ENCODE data around the gene LHFPL2. TPM values are rescaled to one million over a fixed set of nuclear protein-coding genes. Genes with fewer than 3 reads are reported as not detected.
A peak's percentile ranks its signal among the peaks of the same experiment; 100 is the strongest.

The LHFPL2 gene
- total and polyA plus RNA-seq, 2 donors, result 19.2 to 146 TPM

- WGBS, result 38% methylated on average over 2 of the region's 2 CpGs
- no peak overlapping the region for H3K4me3 ChIP-seq (ENCODE audit: low read depth, low read length)
- H3K27ac ChIP-seq (ENCODE audit: low read depth), result no peak overlapping the region
- no peaks in the 10 kb centered on the region for H3K36me3 ChIP-seq (ENCODE audit: insufficient read depth)
- H3K4me1 ChIP-seq (ENCODE audit: insufficient read depth), result peaks cover 7% of the 10 kb centered on the region
- no peak for DNase-seq (ENCODE audit: extremely low spot score)
Measured at GRCh38 chr5:78506261-78507024, 142.1 kb downstream of the LHFPL2 start.

DNA sequence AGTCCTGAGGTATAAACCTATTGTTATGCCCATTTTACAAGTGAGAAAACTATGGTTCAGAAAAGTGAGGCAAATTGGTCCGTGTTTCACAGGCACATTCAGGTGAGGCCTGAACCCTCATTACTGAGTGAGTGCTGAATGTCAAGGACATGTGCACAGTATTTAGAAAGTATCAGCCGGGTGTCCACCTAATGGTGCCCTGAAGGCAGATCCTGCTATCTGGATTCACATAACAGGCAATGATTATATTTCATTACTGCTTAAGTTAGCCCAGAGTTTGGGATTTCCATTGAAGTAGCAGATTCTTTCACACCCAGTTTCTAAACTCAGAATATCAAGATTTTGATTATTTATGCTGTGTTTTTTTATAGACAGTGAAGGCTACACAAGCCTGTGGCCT, 142.7 kb downstream of the LHFPL2 start:
- Histone ChIP-seq H3K36me3 (ENCODE audit: insufficient read depth) (no peaks in the 10 kb centered on the region), H3K27ac (ENCODE audit: low read depth) (peak overlapping the region; percentile 74), H3K4me3 (ENCODE audit: low read depth, low read length) (no peak overlapping the region), H3K4me1 (ENCODE audit: insufficient read depth) (peaks cover 7% of the 10 kb centered on the region)
- WGBS, result 63% methylated on average over 2 of the region's 2 CpGs
- DNase-seq (ENCODE audit: extremely low spot score), result no peak

DNA sequence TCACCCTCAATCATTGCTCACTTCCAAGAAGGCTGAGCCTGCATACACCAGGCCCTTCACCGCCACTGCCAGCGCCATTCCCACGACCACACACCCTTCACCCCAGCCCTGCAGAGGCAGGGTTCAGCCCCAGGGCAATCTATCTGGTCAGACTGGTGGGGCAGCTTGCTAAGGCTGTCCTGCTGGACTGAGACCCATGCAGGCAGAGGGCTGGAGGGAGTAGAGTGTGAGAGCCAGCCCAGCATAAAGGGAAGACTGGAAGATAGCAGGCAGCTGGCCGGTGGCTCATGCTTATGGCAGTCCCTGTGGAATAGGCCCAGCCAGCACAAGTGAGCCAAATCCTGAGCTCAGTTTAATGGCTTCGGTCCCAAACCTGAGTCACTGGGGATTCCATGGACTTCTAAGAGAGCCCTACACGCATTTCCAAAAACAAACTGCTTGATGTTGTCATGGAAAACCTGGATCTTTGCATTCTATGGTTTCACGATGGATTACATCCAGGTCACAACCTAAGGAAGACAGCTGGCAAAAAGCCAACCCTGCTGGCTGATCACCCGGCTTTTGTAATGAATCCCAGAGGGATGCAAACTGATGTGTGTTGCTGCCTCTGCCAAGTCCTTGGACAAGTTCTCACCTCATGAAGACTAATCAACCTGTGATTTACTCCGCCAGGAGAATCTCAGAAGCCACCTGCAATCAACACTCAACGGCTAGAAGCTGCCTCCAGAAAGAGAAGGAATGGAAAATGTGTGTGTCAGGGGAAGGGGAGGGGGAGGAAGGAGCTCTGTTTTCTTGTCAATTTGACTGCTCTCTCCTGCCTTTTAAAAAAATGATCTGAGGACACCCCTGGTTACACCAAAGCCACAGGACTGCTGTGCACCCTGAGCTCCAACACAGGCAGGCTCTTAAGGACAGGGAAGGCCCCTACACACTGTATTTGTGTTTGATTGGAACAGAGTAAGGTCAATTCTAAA, 143.6 kb downstream of the LHFPL2 start:
- H3K4me3 ChIP-seq (ENCODE audit: low read depth, low read length), result no peak overlapping the region
- peaks cover 9% of the 10 kb centered on the region for H3K4me1 ChIP-seq (ENCODE audit: insufficient read depth)
- no peaks in the 10 kb centered on the region for H3K36me3 ChIP-seq (ENCODE audit: insufficient read depth)
- 15% methylated on average over 10 of the region's 10 CpGs for WGBS
- peak overlapping the region; percentile 83 for H3K27ac ChIP-seq (ENCODE audit: low read depth)
- DNase-seq (ENCODE audit: extremely low spot score), result peak; percentile 70

DNA sequence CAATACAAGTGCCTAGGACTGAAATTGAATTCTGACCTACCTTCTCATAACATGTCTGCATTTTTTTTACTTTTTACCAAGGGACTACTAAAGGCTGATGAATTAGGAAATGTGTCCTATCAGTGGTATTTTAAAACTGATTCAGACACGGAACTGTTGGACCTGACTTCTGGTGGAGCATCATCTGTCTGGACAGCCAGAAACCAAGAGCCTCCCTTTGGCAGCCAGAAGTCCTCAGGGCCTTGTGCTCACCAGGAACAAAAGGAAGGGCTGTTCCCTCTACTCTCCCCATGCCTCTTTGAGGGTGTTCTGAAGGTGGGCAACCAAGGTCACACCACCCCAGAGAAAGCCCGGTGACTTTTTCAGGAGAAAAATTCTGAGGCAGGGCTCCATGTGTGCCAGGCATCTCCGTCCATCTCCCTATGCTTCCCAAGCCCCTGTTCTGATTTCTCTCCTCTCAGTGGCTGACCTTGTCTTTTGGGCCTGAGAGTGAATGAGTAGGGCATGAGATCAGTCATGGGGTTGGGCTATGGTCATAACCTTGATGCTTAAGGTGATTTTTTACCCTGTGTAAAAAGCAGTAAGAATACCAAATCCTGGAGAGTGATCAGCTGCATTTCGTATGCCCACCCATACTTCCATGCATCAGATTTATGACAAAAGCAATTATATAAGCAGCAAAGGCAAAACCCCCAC, 144.5 kb downstream of the LHFPL2 start:
- H3K27ac ChIP-seq (ENCODE audit: low read depth), result peak overlapping the region; percentile 46
- H3K36me3 ChIP-seq (ENCODE audit: insufficient read depth), result no peaks in the 10 kb centered on the region
- no peak overlapping the region for H3K4me3 ChIP-seq (ENCODE audit: low read depth, low read length)
- no peak for DNase-seq (ENCODE audit: extremely low spot score)
- 63% methylated on average over 4 of the region's 4 CpGs for WGBS
- peaks cover 9% of the 10 kb centered on the region for H3K4me1 ChIP-seq (ENCODE audit: insufficient read depth)

DNA sequence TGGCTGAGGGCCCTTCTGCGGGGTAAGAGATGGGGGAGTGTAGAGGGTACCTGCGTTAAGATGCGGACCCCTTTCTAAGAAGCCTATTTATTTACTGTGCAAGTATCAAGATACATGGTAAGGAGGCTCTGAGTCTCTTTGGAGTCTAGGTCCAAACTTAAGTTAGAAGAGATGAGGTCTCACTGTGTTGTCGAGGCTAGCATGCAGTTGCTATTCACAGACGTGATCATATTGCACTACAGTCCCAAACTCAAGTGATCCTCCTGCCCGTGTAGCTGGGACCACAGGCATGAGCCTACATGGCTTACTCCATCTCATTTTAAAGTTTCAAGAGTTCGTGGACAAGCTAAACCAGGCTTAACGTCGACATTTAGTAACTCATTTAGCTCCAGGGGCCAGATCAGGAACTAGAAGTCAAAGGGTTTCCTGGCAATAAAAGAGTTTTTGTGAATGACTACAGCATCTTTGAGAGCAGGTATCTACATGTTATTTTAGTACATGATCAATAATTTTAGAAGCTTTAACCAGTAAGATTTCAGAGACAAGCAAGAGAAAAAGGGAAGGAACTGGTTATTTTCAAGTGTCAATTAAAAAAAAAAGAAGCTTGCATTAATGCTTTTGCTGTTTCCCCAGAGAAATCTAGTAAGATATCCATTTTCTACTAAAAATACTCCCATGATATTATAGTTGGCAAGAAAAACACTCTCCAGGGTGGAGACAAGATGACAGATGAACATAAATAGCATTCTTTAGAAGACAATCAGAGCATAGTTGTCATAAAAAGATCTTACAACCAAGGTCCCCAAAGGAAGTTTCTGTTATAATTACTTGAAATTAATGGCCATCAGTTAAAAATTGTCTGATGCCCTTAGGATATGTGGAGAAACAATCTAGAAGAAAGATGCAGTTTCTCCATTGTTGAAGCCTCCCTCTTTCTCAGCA, 146.9 kb downstream of the LHFPL2 start:
- H3K4me1 ChIP-seq (ENCODE audit: insufficient read depth), result peaks cover 9% of the 10 kb centered on the region
- no peak overlapping the region for H3K4me3 ChIP-seq (ENCODE audit: low read depth, low read length)
- 53% methylated on average over 9 of the region's 9 CpGs for WGBS
- DNase-seq (ENCODE audit: extremely low spot score), result no peak
- H3K36me3 ChIP-seq (ENCODE audit: insufficient read depth), result no peaks in the 10 kb centered on the region
- no peak overlapping the region for H3K27ac ChIP-seq (ENCODE audit: low read depth)

- no peak for DNase-seq (ENCODE audit: extremely low spot score)
- no peaks in the 10 kb centered on the region for H3K36me3 ChIP-seq (ENCODE audit: insufficient read depth)
- WGBS, result 93% methylated on average over 5 of the region's 5 CpGs
- no peak overlapping the region for H3K27ac ChIP-seq (ENCODE audit: low read depth)
- no peak overlapping the region for H3K4me3 ChIP-seq (ENCODE audit: low read depth, low read length)
- peaks cover 5% of the 10 kb centered on the region for H3K4me1 ChIP-seq (ENCODE audit: insufficient read depth)
Measured at GRCh38 chr5:78500871-78501270, 147.7 kb downstream of the LHFPL2 start.

DNA sequence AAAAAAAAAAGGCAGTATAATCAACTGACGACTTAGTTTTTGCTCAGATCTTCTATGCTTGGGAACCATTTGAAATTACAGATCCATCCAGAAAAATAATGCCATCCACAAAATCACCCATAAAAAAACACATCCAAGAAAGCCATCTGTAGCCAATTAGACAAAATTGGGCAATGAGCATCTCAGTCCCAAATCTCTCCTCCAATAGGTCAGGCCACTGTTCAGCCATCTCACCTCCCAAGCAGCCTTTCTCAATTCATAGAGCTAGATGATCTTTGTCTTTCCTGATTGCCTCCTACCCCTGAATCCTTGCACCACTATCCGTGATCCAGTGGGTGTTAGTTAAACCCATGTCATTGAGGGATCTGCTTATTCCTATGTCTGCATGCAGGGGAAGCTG, 148.5 kb downstream of the LHFPL2 start:
- WGBS, result 67% methylated on average over 2 of the region's 2 CpGs
- Histone ChIP-seq H3K4me3 (ENCODE audit: low read depth, low read length) (no peak overlapping the region), H3K4me1 (ENCODE audit: insufficient read depth) (peaks cover 5% of the 10 kb centered on the region), H3K36me3 (ENCODE audit: insufficient read depth) (no peaks in the 10 kb centered on the region), H3K27ac (ENCODE audit: low read depth) (no peak overlapping the region)
- DNase-seq (ENCODE audit: extremely low spot score), result no peak

GRCh38 chr5:78499485-78499884, 149.1 kb downstream of the LHFPL2 start:
- Histone ChIP-seq H3K36me3 (ENCODE audit: insufficient read depth) (no peaks in the 10 kb centered on the region), H3K4me3 (ENCODE audit: low read depth, low read length) (no peak overlapping the region), H3K27ac (ENCODE audit: low read depth) (no peak overlapping the region), H3K4me1 (ENCODE audit: insufficient read depth) (peaks cover 7% of the 10 kb centered on the region)
- 62% methylated on average over 1 of the region's 1 CpG for WGBS
- no peak for DNase-seq (ENCODE audit: extremely low spot score)

GRCh38 chr5:78497573-78498533, 150.7 kb downstream of the LHFPL2 start:
- H3K36me3 ChIP-seq (ENCODE audit: insufficient read depth), result no peaks in the 10 kb centered on the region
- H3K4me1 ChIP-seq (ENCODE audit: insufficient read depth), result peaks cover 4% of the 10 kb centered on the region
- H3K4me3 ChIP-seq (ENCODE audit: low read depth, low read length), result no peak overlapping the region
- H3K27ac ChIP-seq (ENCODE audit: low read depth), result no peak overlapping the region
- no peak for DNase-seq (ENCODE audit: extremely low spot score)
- 54% methylated on average over 13 of the region's 13 CpGs for WGBS

- no peak for DNase-seq (ENCODE audit: extremely low spot score)
- peaks cover 4% of the 10 kb centered on the region for H3K4me1 ChIP-seq (ENCODE audit: insufficient read depth)
Measured at GRCh38 chr5:78496373-78496772, 152.2 kb downstream of the LHFPL2 start.

GRCh38 chr5:78495800-78496199, 152.8 kb downstream of the LHFPL2 start:
- 65% methylated on average over 6 of the region's 6 CpGs for WGBS
- no peak overlapping the region for H3K27ac ChIP-seq (ENCODE audit: low read depth)

More at GRCh38 chr5:78496373-78496772, 152.2 kb downstream of the LHFPL2 start:
- H3K4me3 ChIP-seq (ENCODE audit: low read depth, low read length), result no peak overlapping the region
- no peak overlapping the region for H3K27ac ChIP-seq (ENCODE audit: low read depth)
- no peaks in the 10 kb centered on the region for H3K36me3 ChIP-seq (ENCODE audit: insufficient read depth)

DNA sequence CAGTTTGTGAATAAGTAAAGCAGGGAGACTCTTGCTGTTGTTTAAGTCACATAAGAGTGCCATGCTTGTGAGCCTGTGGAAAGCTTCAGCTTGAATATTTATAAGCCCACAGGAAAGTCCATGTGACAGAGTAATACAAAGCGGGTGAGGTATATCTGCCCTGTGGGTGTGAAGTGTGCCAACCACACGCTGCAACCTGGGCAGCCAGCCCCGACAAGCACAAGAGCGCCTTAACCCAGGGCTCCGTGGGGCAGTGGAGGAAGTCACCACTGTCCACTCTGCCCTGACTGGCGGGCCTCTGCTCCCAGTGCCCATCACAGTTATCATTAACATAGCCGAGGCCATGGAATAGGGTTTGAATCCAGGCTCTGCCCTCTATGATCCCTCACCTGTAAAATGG, 155.9 kb downstream of the LHFPL2 start:
- H3K4me3 ChIP-seq (ENCODE audit: low read depth, low read length), result no peak overlapping the region
- no peak overlapping the region for H3K27ac ChIP-seq (ENCODE audit: low read depth)
- peaks cover 2% of the 10 kb centered on the region for H3K36me3 ChIP-seq (ENCODE audit: insufficient read depth)
- WGBS, result 92% methylated on average over 7 of the region's 7 CpGs
- DNase-seq (ENCODE audit: extremely low spot score), result no peak
- H3K4me1 ChIP-seq (ENCODE audit: insufficient read depth), result peaks cover 2% of the 10 kb centered on the region

More at GRCh38 chr5:78495800-78496199, 152.8 kb downstream of the LHFPL2 start:
- no peak overlapping the region for H3K4me3 ChIP-seq (ENCODE audit: low read depth, low read length)
- DNase-seq (ENCODE audit: extremely low spot score), result no peak
- H3K4me1 ChIP-seq (ENCODE audit: insufficient read depth), result peaks cover 4% of the 10 kb centered on the region
- H3K36me3 ChIP-seq (ENCODE audit: insufficient read depth), result no peaks in the 10 kb centered on the region

Data from urinary bladder (tissue), 4 donors.